Gastrocnemius medialis (tissue), 4 donors: Measurements from ENCODE around the gene SLC16A1. TPM values are rescaled to one million over a fixed set of nuclear protein-coding genes. Genes with fewer than 3 reads are reported as not detected.

Experiments
- ATAC-seq, 2 donors: fragments of 150-250 bp; one replicate each; pipeline ENCODE4 v1.9.1; 2016
- DNase-seq, 2 donors: peaks; one replicate each; pipeline ENCODE4 v3.0.0-alpha.2; 2019
- H3K27ac ChIP-seq, 4 donors: fragments of 200-600 bp; sonication (generic); 1 replicate in 1 of 4; 2 replicates in 3 of 4; pipeline ENCODE4 v1.5.1; 2016 to 2018; ENCODE audit warnings: mild to moderate bottlenecking in 2 of 4, moderate library complexity in 1 of 4
- H3K27me3 ChIP-seq, 3 donors: fragments of 200-600 bp; sonication (generic) in 2 of 3; 1 replicate in 1 of 3; 2 replicates in 2 of 3; pipeline versions ENCODE4 v1.5.1 to v1.6.0; 2016 to 2019; ENCODE audit warnings: mild to moderate bottlenecking in 1 of 3, moderate library complexity in 1 of 3
- H3K36me3 ChIP-seq, 2 donors: fragments of 200-600 bp; sonication (generic) in 1 of 2; one replicate each; pipeline ENCODE4 v1.5.1; 2017 to 2018
- H3K4me1 ChIP-seq, 2 donors: fragments of 200-600 bp; sonication (generic) in 1 of 2; one replicate each; pipeline ENCODE4 v1.5.1; 2016 to 2017; ENCODE audit warnings: mild to moderate bottlenecking in 2 of 2
- H3K4me3 ChIP-seq, 4 donors: fragments of 200-600 bp; sonication (generic) in 3 of 4; 1 replicate in 1 of 4; 2 replicates in 3 of 4; pipeline ENCODE4 v1.5.1; 2016 to 2019; ENCODE audit warnings: mild to moderate bottlenecking in 2 of 4
- H3K9me3 ChIP-seq, 3 donors: fragments of 200-600 bp; sonication (generic) in 2 of 3; 1 replicate in 1 of 3; 2 replicates in 2 of 3; pipeline ENCODE4 v1.5.1; 2016 to 2019
- CTCF ChIP-seq, 5 experiments: fragments of 450-650 bp in 3 of 5; fragments of 200-600 bp in 2 of 5; sonication (generic) in 2 of 5; IDR thresholded peaks in 4 of 5; conservative IDR thresholded peaks in 1 of 5; 1 replicate in 4 of 5; 2 replicates in 1 of 5; pipeline ENCODE4 v1.5.1; 2016 to 2019; ENCODE audit warnings: antibody characterized with exemption in 5 of 5, mild to moderate bottlenecking in 3 of 5, moderate library complexity in 3 of 5
- POLR2A ChIP-seq, 2 donors: fragments of 450-650 bp; IDR thresholded peaks; one replicate each; pipeline ENCODE4 v1.6.1; 2017; ENCODE audit warnings: antibody characterized with exemption in 2 of 2, mild to moderate bottlenecking in 2 of 2, moderate library complexity in 2 of 2
- in situ Hi-C, 4 donors: fragments of 200-750 bp; cut with MboI; loops; one replicate each; pipeline versions ENCODE4 v1.15.0 to v1.8.0; 2017; ENCODE audit warnings: low sequenced_read_pairs in 4 of 4
- intact Hi-C: fragments of 100-400 bp; cut with DNase I; formaldehyde crosslinking; loops from one replicate; pipeline ENCODE4 v1.15.1; 2023; ENCODE audit warnings: low total_unique reads
- total RNA-seq, 4 donors: library from RNA; depleted of rRNA; stranded (reverse); fragments of >200 nt; gene quantifications; one replicate each; pipeline versions ENCODE4 v1.1.0 to v1.2.3, GENCODE V29; 2016

Gene SLC16A1
- total RNA-seq, 4 donors from 2014 or later: 26.5 to 41.6 (median 36.2) TPM

DNA sequence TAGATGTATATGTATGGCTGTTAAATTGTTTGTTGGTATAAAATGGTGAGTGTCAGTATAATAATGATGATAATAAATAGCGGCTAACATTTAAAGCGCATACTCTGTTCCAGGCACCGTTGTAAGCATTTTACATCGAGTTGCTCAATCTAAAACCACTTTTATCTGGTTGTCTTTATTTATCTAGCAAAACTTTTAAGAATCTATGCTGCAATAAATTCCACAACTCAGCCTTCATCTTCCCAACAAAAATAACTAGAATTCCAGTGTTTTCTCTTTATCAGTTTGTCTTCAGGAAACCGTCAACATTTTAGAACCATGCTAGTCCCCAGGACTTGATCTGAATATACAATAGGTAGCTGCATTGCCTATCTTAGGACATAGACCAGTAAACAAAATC, 19.3 kb upstream of the SLC16A1 start:
- Histone ChIP-seq H3K9me3 (no peaks in the 10 kb centered on the region), H3K36me3 (no peaks in the 10 kb centered on the region), H3K27ac (no peak overlapping the region), H3K4me1 (no peaks in the 10 kb centered on the region), H3K4me3 (no peak overlapping the region), H3K27me3 (no peaks in the 10 kb centered on the region)
- DNase-seq: no peak
- no peak for TF ChIP-seq CTCF (IDR thresholded peaks at IDR 0.05 in 4 of 5, conservative IDR thresholded peaks at IDR 0.05 in 1 of 5)
- TF ChIP-seq POLR2A (IDR thresholded peaks at IDR 0.05): no peak
- ATAC-seq: no peak
- intact Hi-C loops (no loop called here), in situ Hi-C loops (no loop called here)

DNA sequence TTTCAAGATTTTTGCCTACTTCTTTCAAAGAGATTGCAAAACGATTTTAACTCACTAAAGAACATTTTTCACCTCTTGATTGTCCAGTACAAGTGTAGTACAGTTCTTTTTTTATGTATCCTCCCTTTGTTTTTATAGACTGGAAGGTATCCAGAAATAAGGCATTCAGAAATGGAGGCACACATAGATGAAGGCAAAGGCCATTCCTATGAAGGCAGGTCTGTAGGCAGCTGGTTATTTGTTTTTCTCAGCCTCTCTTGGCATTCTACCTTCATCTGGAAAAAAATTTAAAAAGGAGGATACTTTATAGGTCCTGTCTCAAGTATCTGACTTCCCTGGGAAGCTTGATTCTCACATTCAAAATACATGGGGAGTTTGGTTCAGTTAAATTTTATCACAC, 18.6 kb upstream of the SLC16A1 start:
- in situ Hi-C loops (no loop called here), intact Hi-C loops (no loop called here)
- TF ChIP-seq CTCF (IDR thresholded peaks at IDR 0.05 in 4 of 5, conservative IDR thresholded peaks at IDR 0.05 in 1 of 5) (no peak), POLR2A (IDR thresholded peaks at IDR 0.05) (no peak)
- no peaks in the 10 kb centered on the region for H3K36me3 ChIP-seq
- H3K4me3 ChIP-seq: no peak overlapping the region
- no peaks in the 10 kb centered on the region for H3K4me1 ChIP-seq
- no peaks in the 10 kb centered on the region for H3K27me3 ChIP-seq
- no peak overlapping the region for H3K27ac ChIP-seq
- DNase-seq (no peak), ATAC-seq (no peak)
- H3K9me3 ChIP-seq: no peaks in the 10 kb centered on the region

DNA sequence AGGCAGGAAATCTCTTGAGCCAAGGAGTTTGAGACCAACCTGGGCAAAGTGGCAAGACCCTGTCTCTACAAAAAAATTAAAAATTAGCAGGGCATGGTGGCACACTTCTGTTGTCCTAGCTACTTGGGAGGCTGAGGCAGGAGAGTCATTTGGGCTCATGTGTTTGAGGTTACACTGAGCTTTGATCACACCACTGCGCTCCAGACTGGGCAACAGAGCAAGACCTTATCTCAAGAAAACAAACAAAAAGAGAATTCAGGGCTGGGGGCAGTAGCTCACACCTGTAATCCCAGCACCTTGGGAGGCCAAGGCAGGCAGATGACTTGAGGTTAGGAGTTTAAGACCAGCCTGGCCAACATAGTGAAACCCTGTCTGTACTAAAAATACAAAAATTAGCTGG, 17.8 kb upstream of the SLC16A1 start:
- TF ChIP-seq POLR2A (IDR thresholded peaks at IDR 0.05) (no peak), CTCF (IDR thresholded peaks at IDR 0.05 in 4 of 5, conservative IDR thresholded peaks at IDR 0.05 in 1 of 5) (no peak)
- Histone ChIP-seq H3K36me3 (no peaks in the 10 kb centered on the region), H3K27me3 (no peaks in the 10 kb centered on the region), H3K9me3 (no peaks in the 10 kb centered on the region), H3K4me1 (no peaks in the 10 kb centered on the region), H3K27ac (no peak overlapping the region), H3K4me3 (no peak overlapping the region)
- ATAC-seq (no peak), DNase-seq (no peak)
- in situ Hi-C loops: no loop called here
- intact Hi-C loops: no loop called here

DNA sequence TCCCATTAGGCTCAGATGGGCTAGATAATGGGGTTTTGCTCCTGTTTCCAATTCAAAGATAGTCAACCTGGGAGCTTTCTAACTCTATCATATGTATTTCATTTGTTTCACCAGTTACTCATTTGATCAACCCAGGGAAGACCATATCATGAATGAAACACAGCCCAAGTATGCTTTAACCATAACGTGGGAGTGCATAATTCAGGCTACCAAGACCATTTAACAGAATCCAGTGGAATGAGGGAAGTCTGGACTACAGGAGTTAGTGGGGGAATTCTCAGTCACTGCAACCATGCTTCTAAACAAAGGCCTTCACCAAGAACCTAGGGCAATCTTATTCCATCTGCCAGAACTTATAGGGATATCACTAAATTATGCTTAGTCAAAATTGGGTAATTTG, 15.0 kb upstream of the SLC16A1 start:
- no peak for TF ChIP-seq CTCF (IDR thresholded peaks at IDR 0.05 in 4 of 5, conservative IDR thresholded peaks at IDR 0.05 in 1 of 5)
- no peak for TF ChIP-seq POLR2A (IDR thresholded peaks at IDR 0.05)
- no peaks in the 10 kb centered on the region for H3K27me3 ChIP-seq

DNA sequence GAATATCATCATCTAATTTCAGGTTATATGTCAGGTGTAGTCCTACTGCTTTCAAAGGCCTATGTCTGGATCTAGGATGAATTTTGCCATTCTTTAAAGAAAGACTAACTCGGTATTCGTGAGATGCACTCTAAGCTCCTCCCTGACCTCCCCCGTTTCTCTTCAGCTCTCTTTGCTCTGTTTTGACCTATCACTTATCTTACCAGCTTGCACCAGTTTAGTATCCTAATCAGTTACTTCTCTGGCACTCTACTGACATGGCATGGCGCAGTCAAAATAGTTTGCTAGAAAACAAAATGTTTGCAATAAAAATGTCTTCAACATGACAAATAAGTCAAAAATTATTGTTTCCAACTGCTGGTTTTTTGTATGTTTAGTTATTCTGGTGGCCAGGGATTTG, 8.4 kb upstream of the SLC16A1 start:
- no peaks in the 10 kb centered on the region for H3K27me3 ChIP-seq
- in situ Hi-C loops: no loop called here
- TF ChIP-seq POLR2A (IDR thresholded peaks at IDR 0.05): no peak
- no peak for TF ChIP-seq CTCF (IDR thresholded peaks at IDR 0.05 in 4 of 5, conservative IDR thresholded peaks at IDR 0.05 in 1 of 5)
- peaks cover 0 to 5% of the 10 kb centered on the region in 2 donors for H3K4me1 ChIP-seq
- H3K9me3 ChIP-seq: no peaks in the 10 kb centered on the region
- intact Hi-C loops: no loop called here
- H3K4me3 ChIP-seq: no peak overlapping the region
- ATAC-seq: no peak
- DNase-seq: no peak
- H3K36me3 ChIP-seq: peaks cover 0 to 25% of the 10 kb centered on the region in 2 donors
- no peak overlapping the region for H3K27ac ChIP-seq

More for the DNA sequence above, 15.0 kb upstream of the SLC16A1 start:
- in situ Hi-C loops (no loop called here), intact Hi-C loops (no loop called here)
- Histone ChIP-seq H3K27ac (no peak overlapping the region), H3K4me1 (no peaks in the 10 kb centered on the region), H3K9me3 (no peaks in the 10 kb centered on the region), H3K4me3 (no peak overlapping the region), H3K36me3 (peaks cover 0 to 13% of the 10 kb centered on the region in 2 donors)
- ATAC-seq: no peak
- no peak for DNase-seq
